LoVo (cell line): ENCODE data around the gene TMEM44.
"Not testable (repeated sequence)": the region's sequence is repeated elsewhere in the genome, so short reads cannot be mapped to it uniquely, and the experiment has no call there.

ENCODE experiments used
- DNase-seq: peaks from one replicate; pipeline ENCODE4 v3.0.0-alpha.2; 2016; ENCODE audit warnings: low spot score

TMEM44 gene

GRCh38 chr3:194555175-194556062, 77.8 kb downstream of the TMEM44 start:
- DNase-seq, result no peak

DNA sequence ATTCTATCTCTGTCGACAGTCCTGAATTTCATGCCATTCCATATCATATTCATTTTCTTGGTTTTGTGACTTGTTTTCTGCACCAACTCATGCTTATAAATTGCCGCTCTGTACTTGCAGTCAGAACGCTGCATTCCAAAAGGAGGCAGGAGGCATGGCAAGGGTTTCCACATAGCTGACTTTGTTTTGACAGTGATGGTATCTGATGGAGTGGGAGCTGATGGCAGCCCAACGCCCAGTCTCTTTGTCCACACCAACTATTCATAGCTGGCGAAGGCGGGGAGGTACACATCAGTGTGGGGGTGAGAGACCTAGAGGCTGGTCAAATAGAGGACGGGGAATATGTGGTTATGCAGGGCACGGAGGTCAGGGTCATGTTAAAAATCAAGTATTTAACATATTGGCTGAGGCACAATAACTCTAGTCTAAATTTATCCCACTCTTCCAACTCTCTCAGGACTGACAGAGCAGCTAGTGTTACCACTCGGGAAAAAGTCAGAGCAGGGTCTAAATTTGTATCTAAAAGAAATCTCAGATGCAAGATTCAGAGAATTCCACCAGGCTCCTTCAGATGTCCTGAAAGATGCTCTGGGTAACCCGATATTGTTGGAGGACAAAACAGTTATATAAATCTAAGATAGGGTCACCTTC, 78.6 kb downstream of the TMEM44 start:
- no peak for DNase-seq

DNA sequence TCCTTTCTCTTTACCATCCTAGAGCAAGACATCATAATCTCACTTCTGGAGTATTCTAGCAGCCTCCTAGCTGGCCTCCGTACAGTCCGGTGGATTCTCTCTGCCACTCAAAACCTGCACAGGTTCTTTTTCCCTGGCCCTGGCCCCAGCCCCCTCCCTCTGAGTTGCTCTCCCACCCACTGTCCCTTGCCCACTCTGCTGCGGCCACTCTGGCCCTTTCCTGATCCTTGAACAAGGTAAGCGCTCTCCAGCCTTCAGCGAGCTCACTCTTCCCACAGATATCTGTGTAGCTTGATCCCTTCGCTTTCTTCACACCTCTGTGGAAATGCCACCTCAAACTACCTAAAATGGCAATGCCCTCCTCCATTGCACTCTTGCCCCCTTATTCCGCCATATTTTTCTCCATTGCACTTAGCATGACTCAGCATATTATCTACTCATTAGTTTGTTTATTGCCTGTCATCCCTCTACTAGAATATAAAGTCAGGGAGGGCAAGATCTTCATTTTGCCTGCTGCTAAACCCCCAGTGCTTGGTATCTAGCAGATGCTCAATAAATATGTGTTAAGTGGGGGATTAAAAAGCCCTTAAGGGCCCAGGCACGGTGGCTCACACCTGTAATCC, 80.8 kb downstream of the TMEM44 start:
- no peak for DNase-seq

DNA sequence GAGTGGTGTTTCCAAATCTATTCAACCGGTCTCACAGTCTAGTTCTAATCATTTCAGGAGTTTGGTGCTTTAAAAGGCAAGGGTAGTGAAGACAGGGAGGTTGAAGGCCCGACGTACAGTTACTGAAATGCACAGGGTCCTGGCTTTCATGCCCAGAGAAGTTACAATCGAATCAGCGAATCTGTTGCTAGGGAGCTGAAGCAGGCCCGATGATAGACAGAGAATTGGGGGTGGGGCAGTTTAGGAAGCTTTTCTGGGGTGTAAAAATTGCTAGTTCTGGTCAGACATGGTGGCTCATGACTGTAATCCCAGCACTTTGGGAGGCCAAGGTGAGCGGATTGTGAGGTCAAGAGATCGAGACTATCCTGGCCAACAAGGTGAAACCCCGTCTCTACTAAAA, 83.4 kb downstream of the TMEM44 start:
- no peak for DNase-seq

- DNase-seq, result no peak
Observed at GRCh38 chr3:194548346-194549321, 84.6 kb downstream of the TMEM44 start.

- no peak for DNase-seq
Observed at GRCh38 chr3:194547042-194547441, 86.2 kb downstream of the TMEM44 start.

DNA sequence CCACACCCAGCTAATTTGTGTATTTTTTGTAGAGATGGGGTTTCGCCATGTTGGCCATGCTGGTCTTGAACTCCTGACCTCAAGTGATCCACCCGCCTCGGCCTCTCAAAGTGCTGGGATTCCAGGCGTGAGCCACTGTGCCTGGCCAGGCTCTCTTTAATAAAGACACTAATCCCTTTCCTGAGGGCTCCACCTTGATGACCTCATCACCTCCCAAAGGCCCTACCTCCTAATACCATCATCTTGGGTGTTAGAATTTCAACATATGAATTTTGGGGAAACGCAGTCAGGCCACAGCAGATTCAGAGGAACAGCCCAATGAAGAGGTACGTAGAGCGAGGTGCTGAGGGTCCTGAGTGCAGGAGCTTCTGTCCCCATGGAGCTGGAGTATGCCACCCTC, 87.7 kb downstream of the TMEM44 start:
- not testable (repeated sequence) for DNase-seq

DNA sequence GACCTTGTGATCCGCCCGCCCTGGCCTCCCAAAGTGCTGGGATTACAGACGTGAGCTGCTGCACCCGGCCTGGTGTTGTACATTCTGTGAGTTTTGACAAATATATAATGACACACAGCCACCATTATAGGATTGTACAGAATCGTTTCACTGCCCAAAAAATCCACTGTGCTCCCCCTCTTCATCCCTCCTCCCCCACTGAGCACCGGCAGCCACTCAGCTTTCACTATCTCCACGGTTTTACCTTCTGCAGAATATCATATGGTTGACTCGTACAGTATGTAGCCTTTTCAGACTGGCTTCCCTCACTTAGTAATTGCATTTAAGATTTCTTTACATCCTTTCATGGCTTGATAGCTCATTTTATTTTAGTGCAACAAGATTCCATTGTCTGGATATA, 89.7 kb downstream of the TMEM44 start:
- no peak for DNase-seq

DNA sequence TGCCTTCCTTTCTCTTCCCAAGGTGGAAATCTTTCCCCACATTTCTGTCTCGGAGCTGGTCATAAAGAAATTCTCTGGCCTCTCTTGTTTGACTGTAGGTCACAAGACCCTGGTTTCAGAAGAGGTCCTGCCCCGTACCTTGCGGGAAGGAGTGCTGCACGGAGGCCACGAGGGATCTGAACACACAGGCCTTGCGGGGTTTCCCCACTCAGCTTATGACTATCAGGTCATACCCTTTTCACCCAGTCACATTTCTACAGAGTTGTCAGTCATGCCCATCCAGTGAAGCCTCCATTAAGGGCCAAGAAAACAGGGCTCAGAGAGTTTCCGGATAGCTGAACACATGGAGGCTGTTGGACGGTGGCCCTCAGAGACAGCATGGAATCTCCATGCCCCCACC, 91.7 kb downstream of the TMEM44 start:
- no peak for DNase-seq

DNA sequence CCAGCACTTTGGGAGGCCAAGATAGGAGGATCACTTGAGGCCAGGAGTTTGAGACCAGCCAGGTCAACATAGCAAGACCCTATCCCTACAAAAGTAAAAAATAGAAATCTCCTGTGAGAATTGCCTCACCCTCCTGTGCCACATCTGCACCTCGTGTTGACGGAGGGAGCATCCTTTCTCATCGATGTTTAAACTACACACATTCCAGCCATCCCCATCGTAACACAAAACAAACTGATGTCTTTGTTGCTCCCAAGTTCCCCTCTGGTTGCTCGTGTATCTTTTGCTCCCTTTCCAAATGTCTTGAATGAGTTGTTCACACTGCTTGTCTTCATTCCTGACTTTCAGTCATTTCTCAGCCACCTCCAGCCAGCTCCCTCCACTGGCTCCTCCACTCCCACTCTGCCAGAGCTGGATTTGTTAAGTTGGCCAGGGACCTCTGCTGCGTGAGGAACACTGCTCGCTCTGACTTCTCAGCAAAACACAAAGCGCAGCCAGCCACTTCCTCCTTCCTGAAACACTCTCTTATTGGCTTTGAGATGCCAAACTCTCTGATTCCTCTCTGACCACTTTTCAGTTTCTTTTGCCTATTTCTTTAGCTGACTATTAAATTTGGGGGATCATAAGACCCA, 92.8 kb downstream of the TMEM44 start:
- DNase-seq, result no peak

DNA sequence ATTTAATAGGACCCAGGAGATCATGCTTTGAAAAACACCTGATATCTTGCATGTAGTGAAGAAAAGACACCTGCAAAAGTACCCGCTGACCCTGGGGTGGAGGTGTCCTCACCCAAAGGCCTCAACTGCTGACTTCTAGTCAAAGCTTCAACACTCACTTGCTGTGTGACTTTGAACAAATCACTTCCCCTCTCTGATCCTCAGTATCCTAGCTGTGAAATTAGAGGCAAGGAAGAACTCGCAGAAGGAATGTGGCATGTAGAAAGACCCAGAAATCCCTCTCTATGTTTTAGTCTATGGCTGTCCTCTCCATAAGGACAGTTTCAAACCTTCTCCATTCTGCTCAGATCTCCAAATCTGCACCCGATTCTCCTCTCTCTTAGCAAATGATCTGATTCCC, 93.7 kb downstream of the TMEM44 start:
- no peak for DNase-seq

DNA sequence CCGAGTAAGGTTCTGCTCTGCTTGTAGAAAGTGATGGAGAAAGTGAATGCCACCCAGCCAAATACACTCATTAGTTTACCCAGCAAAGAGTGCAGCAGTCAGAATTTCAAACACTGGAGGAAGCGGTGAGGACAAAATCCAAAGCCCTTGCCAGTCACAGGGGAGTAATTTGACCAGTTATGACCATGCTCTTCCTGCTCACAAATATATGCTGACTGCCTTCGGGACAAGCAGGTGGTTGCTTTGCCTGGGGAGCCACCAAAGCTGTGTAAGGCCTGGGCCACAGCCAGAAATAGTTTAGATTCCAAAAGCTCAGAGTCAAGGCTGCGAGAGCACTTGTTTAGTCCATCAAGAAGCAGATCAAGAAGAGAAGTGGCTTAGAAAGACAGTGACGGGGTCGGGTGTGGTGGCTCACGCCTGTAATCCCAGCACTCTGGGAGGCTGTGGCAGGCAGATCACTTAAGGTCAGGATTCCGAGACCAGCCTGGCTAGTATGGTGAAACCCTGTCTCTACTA, 95.4 kb downstream of the TMEM44 start:
- peak; percentile 84 for DNase-seq
